Fibroblast of mammary gland (primary cell): Measurements from ENCODE around the gene ACADS.

Source experiments
- DNase-seq: peaks from one replicate; pipeline ENCODE4 v3.0.0-alpha.2; 2010; ENCODE audit warnings: low read depth
- H3K4me3 ChIP-seq: 2 replicates; pipeline ENCODE4 v1.5.1; 2011; ENCODE audit warnings: low read depth, mild to moderate bottlenecking, low read length, moderate library complexity; ENCODE audit not compliant: control insufficient read depth
- TF ChIP-seq, protein P1 (sequence below): conservative IDR thresholded peaks from 2 replicates; pipeline ENCODE4 v1.5.1; 2011; ENCODE audit warnings: low read depth, low read length, inconsistent platforms; ENCODE audit not compliant: control insufficient read depth, insufficient read depth

Gene ACADS

DNA sequence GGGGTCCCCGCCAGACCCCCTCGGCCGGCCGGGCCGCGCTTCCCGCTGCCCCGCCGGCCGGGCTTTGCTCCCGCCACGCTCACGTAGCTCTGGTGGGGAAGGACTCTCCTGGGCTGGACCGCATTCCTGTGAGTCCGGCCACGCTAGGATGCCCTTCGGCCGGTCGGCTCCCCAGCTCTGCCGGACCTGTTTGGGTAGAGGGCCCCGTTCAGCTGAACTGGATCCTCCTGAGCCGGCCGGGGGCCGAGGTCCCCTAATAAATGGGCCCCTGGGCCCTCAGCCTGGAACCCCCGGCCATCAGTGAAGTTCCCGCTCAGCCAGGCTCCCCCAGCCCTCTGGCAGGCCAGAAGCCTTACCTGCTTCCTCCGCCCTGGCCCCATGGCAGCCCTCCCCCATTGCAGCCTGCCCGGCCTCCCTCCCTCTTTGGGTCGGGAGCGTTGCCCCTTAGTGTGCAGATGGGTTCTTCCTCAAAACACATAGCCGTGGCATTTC lies 14.8 kb upstream of the ACADS start:
- no peak for DNase-seq
- TF ChIP-seq, protein P1, sequence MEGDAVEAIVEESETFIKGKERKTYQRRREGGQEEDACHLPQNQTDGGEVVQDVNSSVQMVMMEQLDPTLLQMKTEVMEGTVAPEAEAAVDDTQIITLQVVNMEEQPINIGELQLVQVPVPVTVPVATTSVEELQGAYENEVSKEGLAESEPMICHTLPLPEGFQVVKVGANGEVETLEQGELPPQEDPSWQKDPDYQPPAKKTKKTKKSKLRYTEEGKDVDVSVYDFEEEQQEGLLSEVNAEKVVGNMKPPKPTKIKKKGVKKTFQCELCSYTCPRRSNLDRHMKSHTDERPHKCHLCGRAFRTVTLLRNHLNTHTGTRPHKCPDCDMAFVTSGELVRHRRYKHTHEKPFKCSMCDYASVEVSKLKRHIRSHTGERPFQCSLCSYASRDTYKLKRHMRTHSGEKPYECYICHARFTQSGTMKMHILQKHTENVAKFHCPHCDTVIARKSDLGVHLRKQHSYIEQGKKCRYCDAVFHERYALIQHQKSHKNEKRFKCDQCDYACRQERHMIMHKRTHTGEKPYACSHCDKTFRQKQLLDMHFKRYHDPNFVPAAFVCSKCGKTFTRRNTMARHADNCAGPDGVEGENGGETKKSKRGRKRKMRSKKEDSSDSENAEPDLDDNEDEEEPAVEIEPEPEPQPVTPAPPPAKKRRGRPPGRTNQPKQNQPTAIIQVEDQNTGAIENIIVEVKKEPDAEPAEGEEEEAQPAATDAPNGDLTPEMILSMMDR: no peak
- H3K4me3 ChIP-seq: peak overlapping the region; percentile 76

DNA sequence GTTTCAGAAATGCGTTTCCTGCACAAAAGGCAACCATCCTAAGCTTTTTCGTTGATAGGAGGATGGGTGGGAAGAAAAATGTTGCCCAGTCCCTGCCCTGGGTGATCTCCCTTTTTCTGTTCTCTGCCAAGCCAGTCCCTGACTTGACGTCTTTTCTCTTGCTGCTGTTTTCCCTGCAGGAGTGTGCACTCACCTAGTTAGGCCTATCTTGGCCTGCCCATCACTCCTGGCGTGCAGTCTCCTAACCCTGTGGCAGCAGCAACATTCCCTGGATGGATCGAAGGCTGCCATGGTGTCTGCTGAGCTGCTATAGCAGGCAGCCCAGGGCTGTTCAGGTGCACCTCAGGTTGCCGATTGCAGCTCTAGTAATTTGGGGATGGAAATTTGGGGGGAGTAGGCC lies 14.2 kb upstream of the ACADS start:
- H3K4me3 ChIP-seq: peak overlapping the region; percentile 76
- TF ChIP-seq, protein P1: no peak
- no peak for DNase-seq

DNA sequence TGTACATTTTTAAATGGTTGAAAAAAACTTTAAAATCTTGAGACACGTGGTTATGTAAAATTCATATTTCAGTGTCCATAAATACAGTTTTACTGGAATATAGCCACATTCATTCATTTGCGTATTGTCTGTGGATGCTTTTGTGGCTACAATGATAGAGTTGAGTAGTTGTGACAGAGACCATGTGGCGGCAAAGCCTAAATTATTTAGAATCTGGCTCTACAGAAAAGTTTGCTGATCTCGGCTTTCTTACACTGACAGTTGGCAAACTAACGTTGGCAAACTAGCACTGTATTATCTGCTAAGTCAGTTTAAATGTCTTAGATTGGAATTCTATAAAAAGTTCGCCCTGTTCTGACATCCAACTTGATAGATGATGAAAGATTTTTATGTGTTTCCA lies 13.0 kb upstream of the ACADS start:
- no peak for DNase-seq
- no peak overlapping the region for H3K4me3 ChIP-seq
- TF ChIP-seq, protein P1: no peak

DNA sequence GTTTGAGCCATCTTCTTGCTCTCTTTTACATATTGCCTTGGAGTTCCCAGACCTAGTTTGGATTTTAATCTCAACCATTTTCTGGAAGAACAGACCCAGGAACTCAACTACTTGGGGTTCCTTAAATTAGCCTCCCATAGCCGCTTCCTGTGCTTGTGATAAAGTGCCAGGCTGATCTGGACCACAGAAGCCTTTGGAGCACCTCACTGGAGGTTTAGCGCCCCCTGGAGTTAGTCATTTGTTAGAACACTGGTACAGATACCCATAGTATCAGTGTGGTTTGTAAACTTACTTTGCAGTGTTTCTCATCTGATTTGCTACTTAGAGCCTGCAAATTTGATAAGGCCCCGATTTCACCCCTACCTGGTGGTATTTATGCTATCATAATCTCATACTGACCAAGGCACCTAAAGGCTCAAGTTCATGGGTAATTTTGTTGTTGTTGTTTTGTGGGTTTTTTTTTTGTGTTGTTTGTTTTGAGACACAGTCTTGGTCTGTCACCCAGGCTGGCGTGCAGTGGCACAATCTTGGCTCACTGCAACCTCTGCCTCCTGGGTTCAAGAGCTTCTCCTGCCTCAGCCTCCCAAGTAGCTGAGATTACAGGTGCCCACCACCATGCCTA lies 11.7 kb upstream of the ACADS start:
- TF ChIP-seq, protein P1: peak; percentile 86
- DNase-seq: peak; percentile 81
- no peak overlapping the region for H3K4me3 ChIP-seq

DNA sequence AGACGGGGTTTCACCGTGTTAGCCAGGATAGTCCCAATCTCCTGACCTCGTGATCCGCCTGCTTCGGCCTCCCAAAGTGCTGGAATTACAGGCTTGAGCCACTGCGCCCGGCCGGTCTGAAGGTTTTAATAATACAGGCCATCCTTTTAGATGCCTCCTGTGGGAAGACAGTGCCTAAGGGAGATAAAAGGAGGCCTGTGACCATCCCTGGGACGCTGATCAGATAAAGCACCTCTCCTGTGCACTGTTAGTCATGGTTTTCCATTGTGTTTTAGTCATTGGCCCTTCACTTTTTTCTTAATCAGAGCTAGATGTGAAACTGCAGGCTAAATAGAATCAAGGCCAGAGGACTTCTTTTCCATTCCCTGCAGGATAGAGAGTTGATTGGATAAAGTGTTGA lies 7.6 kb upstream of the ACADS start:
- H3K4me3 ChIP-seq: no peak overlapping the region
- TF ChIP-seq, protein P1: no peak
- DNase-seq: no peak

DNA sequence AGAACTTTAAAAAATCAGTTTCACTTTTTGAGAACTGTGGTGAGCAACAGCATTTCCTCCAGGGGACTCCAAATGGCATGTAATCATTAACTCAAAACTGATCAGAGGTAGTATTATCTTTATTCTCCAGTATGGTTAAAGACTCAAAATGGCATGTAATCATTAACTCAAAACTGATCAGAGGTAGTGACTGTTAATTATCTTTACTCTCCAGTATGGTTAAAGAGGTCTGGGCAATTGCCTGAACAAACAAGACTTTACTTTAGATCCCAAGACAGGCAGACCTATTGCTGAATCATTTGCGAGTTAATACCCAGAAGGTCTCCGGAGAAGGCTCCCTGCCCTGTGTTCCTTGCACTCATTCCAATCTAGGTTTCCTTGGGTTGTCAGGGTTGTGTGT lies 6.6 kb upstream of the ACADS start:
- TF ChIP-seq, protein P1: no peak
- no peak overlapping the region for H3K4me3 ChIP-seq
- no peak for DNase-seq

DNA sequence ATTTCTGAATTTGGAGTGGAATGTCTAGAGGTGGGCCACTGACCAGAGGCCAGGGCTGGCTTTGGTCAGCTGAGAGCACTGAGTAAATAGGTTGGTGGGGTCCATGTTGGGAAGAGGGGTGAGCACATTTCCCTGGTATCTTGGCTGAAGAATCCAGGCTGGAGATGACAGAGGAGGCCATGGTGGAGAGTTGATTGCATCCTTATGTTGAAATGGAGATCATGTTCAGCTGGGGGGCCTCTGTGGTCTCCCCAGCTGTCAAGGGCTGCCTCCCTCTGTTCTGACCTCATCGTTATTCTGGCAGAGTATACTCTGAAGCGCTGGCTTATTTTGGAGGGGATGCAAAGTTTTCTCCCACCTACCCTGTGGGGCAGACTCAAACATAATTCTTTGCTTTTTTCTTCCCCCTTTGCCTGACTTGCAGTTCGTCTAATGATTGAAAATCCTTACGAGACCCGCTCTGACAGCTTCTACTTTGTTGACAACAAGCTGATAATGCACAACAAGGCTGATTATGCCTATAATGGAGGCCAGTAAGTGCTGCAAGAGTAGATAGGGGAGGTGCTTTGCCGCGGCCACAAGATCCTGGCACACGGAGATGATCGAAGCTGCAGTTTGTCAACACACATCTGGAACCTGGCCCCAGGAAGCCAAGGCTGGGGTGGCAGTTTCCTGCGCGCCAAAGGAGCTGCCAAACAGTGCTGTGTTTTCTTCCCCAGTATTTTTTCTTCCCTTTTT lies 6.0 kb upstream of the ACADS start:
- H3K4me3 ChIP-seq: no peak overlapping the region
- DNase-seq: no peak
- TF ChIP-seq, protein P1: no peak
